HG03159 (cell line): ENCODE measurements around the gene NOP16.

ENCODE experiments used
- ATAC-seq: cut with Tn5 transposase; IDR thresholded peaks from one replicate; pipeline ENCODE4 v1.9.1; 2021; ENCODE audit warnings: mild to moderate bottlenecking, moderate library complexity; ENCODE audit not compliant: unreplicated experiment

Gene NOP16

DNA sequence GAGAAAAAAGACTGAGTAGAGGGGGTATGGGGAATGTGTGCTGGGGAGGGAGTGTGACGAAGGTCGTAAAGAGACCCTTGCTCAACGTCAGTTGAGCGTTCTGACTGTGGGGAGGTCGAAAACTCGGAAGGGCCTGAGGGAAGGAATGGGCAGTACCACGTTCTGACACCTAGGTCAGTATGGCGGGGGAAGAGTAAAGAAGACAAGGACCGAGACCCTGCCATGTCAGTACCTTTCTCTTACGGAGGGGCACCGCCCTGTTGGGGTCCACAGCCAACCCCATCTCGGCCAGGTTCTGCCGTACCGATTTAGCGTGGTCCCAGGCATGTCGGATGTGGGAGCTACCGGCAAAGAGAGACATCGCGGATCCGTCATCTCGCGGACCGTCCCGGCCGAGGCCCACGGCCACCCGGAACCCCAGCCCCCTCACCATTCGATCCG, 375 bp downstream of the NOP16 start:
- ATAC-seq = no peak

DNA sequence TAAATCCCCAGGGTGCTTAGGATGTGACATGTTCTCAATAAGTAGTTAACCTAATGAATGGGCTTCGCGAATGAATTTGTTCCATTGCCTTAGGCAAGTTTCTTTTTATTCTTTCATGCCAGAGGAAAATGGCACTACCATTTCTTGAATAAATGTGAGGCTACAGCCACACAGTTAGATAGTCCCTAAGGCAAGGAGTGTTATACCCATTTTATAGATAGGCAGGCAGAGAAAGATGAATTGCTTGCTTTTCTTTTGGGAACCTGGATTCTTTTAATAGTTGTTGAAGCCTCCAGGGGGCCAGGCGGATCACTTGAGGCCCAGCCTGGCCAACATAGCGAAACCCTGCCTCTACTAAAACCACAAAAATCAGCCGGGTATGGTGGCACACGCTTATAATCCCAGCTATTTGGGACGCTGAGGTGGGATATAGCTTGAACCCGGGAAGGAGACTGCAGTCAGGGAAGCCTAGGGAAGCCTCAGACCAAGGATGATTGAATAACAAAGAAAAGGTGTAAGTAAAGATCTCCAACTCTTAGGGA, 943 bp downstream of the NOP16 start:
- no peak for ATAC-seq

DNA sequence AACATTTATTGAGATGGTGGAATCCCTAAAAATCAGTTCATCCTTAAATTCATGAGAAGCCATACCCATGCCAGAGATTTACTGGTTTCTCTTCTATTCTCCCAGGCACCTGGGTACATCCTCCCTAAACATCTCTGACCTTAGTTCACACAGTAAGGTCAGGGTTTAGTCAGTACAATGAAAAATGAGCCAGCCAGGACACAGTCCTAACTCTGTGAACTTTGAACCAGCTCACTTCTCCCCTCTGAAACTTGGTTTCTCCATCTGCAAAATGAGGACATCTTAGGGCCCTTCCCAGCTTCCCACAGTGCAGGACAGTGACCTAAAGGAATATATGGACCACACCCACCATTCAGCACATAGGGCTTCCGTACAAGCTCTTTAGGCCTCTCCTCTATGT, 1.9 kb downstream of the NOP16 start:
- ATAC-seq = no peak

DNA sequence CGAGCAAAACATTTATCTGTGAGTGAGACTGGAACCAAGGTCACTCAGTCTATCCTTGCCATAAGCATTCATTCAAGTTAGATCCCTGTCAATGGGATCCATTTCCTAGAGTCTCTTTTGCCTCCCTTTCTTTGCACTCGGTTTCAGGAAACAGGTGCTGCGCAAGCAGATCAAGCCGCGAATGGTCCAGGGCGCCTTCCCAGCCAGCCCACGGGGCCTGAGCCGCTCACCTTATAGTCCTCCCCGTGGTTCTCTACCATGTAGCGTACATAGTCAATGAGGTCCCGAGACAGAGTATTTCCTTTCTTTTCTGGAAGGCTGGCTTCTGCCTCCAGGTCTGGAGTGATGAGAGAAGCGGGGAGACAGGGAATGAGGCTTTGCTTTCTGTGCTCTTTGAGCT, 3.4 kb downstream of the NOP16 start:
- ATAC-seq = no peak

DNA sequence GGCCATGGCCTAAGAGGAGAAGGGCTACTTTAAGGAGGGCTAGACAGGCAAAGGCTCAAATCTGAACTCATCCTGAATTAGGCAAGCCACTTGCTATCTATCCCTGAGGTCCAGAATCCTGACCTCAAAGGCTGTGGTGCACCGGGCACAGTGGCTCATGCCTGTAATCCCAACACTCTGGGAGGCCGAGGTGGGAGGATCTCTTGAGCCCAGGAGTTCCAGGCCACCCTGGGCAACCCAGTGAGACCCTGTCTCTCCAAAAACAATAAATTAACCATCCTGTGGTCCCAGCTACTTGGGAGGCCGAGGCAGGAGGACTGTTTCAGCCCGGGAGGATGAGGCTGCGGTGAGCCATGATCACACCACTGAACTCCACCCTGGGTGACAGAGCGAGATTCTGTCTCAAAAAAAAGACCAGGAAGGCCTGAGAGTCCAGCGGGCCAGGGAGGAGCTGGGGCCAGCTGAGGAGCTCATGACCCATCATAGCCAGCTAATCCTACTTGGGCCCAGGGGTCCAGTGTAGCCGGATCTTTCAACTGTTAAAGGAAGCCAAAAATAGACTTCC, 4.0 kb downstream of the NOP16 start:
- no peak for ATAC-seq

DNA sequence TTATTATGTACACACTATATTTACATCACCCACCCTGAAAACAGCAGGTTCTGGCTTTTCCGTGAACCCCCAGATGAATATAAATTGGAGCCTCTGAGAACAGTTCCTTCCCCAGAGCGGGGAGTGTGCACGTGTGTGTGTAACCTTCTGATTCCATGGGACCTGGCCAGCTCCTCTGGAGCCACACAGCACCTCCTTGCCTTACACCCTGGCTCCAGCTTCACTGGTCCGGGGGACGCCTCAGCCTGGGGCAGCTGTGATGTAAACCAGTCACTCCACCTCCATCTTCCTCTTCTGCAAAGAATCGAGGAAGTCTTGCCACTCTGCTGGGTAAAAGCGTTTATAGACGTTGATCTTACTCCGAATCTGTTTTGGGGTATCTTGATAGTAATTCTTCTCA, 4.4 kb downstream of the NOP16 start:
- ATAC-seq = no peak

DNA sequence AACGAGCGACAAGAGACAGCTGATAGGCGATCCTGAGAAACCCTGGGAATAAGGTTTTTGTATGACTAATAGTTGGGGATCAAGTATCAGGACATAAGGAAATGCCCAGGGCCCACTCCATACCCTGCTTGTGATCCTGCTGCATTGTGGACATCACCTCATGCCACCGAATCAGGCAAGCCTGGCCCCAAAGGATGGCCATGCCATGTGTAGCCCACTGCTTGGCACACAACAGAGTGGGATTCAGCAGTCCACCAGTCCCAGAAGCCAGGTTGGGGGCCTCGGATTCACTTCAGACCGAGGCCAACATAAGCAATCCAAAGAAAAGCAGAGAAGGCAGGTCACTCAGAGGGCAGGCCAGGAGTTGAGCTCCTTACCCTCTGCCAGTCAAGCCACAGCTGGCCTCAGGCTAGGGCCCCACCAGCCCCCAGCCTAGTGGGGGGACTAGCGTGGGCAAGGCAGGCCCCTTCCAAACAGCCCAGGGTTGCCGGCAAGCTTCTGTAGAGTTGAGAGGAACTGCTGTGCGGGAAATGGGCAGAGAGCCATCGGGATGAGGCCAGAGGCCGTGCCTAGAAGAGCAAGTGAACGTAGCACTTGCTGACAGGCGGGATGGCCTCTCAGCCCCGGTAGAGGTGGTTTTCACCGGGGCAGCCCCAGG, 5.0 kb downstream of the NOP16 start:
- ATAC-seq = no peak

DNA sequence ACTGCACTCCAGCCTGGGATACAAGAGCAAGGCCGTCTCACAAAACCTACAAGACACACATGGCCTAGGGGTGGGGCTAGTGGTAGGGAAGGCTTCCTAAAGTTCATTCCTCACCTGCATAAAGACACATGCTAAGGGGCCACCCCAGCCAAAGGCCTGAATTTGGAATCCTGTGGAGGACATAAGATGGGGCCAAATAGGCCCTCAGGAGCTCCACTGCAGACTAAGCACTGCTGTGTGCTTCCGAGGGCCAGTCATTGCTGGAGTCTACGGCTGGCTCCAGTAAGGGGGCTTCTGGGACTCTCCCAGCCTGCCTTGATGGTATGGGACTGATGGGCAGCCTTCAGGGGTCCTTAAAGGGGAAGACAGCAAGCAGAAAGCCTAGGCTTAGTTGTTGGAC, 5.7 kb downstream of the NOP16 start:
- ATAC-seq = no peak

DNA sequence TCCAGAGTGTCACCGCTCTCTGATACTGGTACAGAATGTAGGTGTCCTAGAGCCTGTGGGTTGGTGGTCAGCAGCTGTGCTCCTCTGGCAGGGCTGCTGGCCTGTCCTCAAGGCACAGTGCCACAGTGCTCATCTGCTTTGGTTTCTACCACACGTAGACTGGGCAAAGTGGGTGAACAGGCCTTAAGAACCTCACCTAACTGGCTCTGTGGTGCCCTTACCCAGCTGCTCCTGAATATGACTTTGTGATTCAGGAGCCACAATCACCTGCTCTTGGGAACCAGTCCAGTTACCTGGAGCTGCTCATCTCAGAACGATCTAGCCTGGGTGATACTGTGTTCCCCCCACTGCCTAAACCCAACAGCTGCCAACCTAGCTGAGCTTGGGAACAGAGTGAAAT, 6.4 kb downstream of the NOP16 start:
- no peak for ATAC-seq

DNA sequence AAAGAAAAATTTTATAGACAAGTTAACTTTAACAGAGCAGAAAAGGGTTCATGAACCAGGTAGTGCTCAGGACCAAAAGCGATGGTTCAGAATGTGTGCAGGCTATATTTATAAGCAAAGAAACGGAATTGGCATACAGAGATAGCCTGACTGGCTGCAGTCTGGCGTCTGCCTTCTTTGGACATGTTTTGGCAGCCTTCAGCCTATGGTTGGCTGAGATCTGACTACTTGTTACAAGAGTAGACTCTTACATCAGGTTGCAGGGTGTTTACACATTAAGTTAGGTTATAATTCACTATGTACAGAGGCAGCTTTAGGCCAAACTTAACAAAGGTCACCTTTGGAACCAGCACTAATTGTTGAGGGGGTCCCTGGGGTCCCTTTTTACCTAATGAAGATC, 7.0 kb downstream of the NOP16 start:
- ATAC-seq = no peak

DNA sequence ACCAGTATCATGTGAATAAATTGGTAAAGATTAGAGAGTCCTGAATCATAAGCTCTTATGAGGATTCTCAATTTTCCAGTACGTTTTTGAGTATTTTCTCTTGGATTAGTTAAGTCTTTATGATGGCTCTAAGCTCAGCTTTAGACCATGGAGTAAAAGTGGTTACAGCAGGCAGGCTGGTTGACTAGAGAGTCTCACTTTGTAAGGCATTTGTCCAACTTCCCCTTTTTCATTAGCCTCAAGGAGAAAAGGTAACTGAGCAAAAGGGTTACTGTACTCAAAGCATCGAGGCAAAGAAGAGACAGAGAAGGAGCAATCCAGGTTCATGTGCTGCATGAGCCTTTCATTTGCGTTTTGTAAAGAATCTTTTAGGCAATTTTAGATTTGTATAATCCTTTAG, 8.5 kb downstream of the NOP16 start:
- peak; percentile 73 for ATAC-seq

DNA sequence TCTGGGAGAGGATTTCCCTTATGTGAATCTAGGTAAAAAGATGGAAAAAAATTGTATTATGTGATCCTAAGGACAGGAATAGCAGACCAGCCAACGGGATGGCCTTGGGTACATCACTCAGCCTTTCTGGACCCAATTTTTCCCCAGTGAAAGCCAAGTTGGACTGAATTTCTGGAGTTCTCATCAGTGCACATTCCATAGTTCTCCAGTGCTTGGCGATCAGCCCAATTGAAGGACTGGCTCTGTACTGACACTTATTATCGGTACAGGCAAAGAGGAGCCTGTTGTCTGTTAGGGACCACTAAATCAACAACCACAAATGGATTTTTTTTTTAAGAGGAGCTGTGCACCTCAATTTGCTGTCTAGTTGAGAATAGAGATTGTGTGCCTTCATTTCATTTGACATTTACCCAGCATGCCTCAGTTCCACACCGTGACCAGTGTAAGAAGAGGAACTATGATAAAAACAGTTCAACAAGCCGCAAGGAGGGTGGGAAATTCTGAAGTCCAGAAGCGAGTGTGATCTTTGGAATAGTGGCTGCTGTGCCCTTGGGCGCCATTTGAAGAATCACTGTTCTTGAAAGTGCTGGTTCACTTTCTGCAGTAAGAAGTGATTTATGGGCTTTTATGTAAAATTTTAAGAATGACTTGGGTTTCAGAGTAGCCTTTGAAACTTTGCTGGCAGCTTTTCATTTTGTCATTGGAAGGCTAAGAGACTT, 15.1 kb downstream of the NOP16 start:
- no peak for ATAC-seq

DNA sequence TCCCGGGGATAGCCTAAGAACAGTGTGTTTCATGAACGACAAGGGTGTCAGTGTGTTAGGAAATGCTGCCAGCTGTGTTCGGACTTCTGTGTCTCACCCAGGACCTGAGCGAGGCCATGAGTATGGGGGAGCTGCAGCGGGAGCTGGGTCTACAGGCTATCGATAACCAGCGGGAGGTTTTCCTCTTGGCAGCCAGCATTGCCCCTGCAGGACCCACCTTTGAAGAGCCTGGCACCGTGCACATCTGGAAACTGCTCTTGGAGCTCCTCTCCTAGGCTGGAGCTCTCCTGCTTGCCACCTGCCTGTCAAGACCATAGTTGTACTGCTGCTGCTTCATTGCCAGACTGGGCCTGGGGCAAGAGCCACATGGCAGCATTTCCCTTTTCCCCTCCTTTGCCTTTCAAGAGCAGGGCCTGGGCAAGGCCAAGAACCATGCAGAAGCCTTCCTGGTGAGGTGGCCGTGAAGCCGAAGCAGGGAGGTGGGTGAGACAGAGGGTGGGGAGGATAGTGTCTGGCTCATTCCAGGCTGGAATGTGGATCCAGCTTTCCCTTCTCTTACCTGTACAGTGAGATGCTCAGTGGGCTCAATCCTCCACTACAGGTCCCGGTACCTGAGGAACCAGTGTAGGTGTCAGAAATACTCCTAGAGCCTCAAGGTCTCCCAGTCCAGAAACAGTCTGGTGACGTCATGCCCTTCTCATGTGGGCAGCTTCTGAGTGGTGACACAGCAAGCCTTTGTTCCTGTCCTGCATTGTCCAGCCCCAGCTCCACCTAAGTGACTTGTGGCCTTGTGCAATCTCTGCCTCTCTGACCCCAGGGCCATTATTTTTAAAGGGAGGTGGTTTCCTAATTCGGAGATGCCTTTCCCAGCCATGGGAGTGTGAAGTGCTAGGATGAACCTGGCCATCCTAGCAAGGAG, 16.5 kb downstream of the NOP16 start:
- no peak for ATAC-seq

DNA sequence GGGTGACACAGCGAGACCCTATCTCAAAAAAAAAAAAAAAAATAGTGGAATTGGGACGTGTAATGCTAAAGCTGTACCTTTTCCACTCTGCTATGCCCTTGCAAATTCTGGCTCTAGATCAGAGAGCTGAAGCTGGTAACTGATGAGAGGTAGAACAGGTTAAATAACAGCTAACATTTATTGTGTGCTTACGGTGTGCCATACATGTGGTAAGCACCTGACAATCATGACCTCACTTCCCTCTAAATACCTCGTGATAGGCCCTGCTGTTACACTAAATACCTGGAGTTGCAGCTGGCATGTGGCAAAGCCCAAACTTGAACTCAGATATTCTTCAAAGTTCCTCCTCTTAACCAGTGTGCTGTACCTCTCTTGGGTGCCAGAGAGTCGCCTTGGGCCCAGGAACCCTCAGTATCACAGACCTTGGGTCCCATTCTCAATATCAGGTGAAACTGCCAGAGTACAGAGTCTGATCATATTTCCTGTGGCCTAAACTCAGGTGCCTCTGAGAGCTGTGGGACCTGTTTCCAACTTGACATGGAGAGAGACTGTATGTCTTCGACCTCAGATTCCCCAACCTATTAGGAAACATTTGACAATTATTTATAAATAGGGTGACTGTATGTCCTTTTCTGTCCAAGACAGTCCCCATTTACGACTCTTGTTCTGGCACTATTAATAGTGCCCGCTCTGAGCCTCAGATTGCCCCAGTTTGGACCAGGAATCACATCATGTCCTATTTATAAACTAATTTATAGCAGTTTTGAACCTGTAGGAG, 18.3 kb downstream of the NOP16 start:
- no peak for ATAC-seq

DNA sequence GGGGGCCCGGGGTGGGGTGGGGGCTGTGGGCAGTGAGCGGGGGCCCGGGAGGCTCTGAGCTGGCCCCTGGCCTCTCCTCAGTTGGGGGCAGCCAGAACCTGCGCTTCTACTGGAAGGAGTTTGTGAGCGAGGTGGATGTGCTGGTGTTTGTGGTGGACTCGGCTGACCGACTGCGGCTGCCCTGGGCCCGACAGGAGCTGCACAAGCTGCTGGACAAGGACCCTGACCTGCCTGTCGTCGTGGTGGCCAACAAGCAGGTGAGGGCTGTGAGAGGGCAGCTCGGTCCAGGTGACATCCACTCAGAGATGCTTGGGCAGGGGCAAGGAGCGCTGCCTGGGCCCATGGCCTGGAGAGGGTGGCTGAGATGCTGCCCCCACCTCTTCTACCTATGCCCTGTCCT, 19.7 kb downstream of the NOP16 start:
- ATAC-seq = no peak

DNA sequence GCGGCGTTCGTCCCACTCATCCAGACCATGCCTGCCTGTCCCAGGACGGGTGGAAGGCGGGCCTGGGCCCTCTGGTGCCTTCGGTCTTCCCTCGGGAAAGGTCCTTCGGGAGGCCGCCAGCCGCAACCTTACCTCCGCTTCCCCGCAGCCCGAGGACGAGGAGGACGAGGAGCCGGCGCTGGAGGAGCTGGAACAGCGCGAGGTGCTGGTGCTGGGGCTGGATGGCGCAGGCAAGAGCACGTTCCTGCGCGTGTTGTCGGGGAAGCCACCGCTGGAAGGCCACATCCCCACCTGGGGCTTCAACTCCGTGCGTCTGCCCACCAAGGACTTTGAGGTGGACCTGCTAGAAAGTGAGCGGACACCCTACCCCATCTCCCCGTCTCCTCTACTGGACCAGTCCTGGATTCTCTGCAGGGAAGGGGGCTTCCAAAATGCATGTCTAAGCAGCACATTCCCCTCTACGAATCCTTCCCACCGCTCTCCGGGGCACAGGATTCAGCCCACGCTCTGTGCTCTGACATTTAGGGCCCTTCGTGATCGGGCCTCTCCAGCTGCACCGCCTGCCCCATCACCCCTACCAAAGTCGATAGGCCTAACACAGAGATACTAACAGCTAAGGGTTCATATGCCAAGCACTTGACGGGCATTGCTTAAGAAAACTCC, 22.0 kb downstream of the NOP16 start:
- ATAC-seq = no peak

DNA sequence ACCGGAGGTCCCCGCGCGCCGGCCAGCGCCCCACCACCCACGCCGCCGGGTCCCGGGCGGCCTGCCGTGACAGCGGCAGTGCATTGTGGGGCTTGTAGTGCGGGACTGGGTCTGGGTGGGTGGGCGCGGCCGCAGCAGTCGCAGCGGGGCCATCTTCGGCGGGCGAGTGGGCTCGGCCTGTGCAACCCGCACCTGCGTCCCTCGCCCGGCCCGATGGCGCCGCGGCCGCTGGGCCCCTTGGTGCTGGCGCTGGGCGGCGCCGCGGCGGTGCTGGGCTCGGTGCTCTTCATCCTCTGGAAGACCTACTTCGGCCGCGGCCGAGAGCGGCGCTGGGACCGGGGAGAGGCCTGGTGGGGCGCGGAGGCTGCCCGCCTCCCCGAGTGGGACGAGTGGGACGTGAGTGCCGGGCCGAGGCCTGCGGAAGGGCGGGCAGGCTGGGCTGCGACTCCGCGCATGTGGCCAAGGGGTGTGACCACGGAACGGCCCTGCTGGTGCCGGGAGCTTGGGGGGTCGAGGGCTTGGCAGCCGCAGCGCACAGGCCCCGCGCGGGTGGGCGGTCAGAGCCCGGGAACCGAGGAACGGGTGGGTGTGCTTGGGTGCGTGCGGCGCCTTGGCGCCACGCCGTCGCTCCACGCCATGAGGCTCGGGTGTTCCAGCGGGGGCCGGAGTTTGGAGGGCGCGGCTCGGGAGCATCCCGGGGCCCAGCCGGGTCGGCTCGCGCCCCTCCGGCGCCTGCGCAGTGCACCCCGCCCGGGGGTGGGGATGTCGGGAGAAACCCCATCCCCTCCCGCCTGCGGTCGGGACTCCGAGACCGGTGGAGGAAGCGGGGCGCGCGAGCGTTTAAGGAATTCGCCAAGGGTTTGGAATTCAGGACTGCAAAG, 22.8 kb downstream of the NOP16 start, which contains the start of gene ARL10:
Gene ARL10 (plus strand): TSS at position 137 of the 881 bp plus-strand sequence. CDS start 77 bp downstream, at position 214.
- ATAC-seq = peak; percentile 37

DNA sequence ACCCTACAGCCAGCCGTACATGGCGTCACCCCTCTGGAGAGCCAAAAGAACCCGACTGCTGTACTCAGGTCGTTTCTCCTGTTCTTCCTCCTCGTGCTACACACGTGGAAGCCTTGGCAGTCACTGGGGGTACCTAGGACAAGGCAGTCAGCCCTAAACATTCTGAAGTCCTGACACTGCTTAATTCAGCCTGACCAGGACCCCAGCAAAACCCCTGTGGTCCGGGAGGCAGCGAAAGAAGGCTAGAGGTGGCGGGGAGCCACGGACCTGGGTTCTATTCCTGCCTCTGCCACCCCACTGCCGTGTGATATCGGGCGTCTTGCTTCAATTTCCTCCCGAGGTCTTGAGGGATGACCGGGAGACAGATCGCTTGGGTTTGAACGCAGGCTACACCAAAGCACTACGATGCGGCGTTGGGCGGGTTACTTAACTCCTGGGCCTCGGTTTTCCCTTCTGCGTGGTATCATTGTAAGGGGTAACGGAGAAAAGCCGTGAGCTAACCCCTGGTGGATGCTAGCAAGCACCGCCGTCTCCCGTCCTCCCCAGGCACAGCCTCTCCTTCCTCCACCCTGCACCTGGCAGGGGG, 23.5 kb downstream of the NOP16 start:
- no peak for ATAC-seq

DNA sequence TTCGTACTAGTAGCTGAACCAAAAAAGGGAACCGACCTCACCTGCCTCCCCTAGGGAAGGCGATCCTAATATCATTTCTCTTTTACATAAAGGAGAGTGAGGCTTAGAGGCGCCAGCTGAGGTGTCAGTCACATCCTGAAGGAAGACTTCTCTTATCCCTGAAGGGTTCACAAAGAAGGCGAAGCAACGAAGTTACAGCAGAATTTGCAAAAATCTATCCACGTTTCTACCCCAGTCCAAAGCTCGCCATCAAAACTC, 26.2 kb downstream of the NOP16 start:
- ATAC-seq = peak; percentile 16
